Dendritic cell treated with granulocyte-macrophage colony-stimulating factor and Interleukin-4, amounts not matched to agents 40 ng/mL and 50 ng/mL, for 4 days (primary cell): Measurements from ENCODE around the gene PLXNA2.

Experiments
- H3K27ac Mint-ChIP-seq: one replicate; pipeline ENCODE4 v1.8.0; 2022; ENCODE audit warnings: mild to moderate bottlenecking, mixed read lengths
- H3K27me3 Mint-ChIP-seq: one replicate; pipeline ENCODE4 v1.8.0; 2022; ENCODE audit warnings: mild to moderate bottlenecking, mixed read lengths
- H3K36me3 Mint-ChIP-seq: one replicate; pipeline ENCODE4 v1.8.0; 2022; ENCODE audit warnings: low read depth, mixed read lengths
- H3K4me1 Mint-ChIP-seq: one replicate; pipeline ENCODE4 v1.8.0; 2022; ENCODE audit warnings: low read depth, mixed read lengths
- H3K4me3 Mint-ChIP-seq: one replicate; pipeline ENCODE4 v1.8.0; 2022; ENCODE audit warnings: mild to moderate bottlenecking, moderate library complexity, mixed read lengths
- H3K9me3 Mint-ChIP-seq: one replicate; pipeline ENCODE4 v1.8.0; 2022; ENCODE audit warnings: mixed read lengths
- intact Hi-C: fragments of 100-400 bp; cut with micrococcal nuclease; formaldehyde crosslinking; loops from one replicate; pipeline ENCODE4 v1.15.0; 2022

Gene PLXNA2

DNA sequence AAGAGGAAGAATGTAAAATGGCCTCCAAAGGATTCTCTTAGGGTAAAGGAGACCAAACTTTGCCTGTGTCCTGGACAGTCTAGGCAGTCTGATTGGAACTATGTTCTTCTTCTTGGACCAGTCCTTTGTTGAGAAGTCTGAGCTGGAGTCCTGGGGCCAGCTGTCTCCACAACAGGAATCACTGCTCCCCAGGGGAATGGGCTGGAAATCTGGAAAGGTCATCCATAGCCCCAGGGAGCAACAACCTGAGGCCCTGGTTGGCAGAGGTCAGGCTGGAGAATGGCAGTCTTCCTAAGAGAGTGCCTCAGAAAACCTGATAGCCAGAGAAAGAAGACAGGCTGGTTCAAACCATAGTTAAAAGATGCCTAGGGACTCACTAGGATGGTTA, 68.7 kb downstream of the PLXNA2 start:
- intact Hi-C loops = no loop called here
- Mint-ChIP-seq H3K27ac (no peak overlapping the region), H3K36me3 (no peaks in the 10 kb centered on the region), H3K9me3 (no peaks in the 10 kb centered on the region), H3K4me3 (no peak overlapping the region), H3K4me1 (peaks cover 8% of the 10 kb centered on the region), H3K27me3 (peaks cover 3% of the 10 kb centered on the region)

- Mint-ChIP-seq H3K9me3 (no peaks in the 10 kb centered on the region), H3K36me3 (no peaks in the 10 kb centered on the region), H3K27ac (no peak overlapping the region), H3K4me1 (peaks cover 8% of the 10 kb centered on the region), H3K4me3 (no peak overlapping the region), H3K27me3 (peaks cover 6% of the 10 kb centered on the region)
- intact Hi-C loops = no loop called here
Measured at GRCh38 chr1:208174731-208175507, 69.3 kb downstream of the PLXNA2 start.

- Mint-ChIP-seq H3K27ac (no peak overlapping the region), H3K4me3 (no peak overlapping the region), H3K27me3 (peaks cover 8% of the 10 kb centered on the region), H3K36me3 (no peaks in the 10 kb centered on the region), H3K4me1 (peaks cover 8% of the 10 kb centered on the region), H3K9me3 (no peaks in the 10 kb centered on the region)
- intact Hi-C loops = no loop called here
Measured at GRCh38 chr1:208174200-208174599, 70.0 kb downstream of the PLXNA2 start.

DNA sequence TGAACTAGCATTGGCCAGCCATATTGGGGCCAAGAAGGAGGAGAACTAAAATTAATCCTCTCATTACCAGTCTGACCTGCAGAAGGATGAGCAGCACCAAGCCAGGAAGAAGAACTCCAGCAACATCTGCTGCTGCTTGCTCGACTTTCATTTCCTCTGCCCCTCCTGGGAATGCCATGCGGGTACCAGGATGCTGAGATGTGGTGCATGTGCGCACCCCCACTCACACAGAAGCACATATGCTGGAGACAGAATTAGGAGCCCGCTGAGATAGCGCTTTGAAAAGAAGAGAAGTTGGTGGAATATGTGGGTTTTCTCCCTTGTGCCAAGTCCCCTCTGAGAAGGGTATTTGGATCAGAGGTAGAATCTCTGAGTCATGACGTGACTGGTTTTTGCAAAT, 70.4 kb downstream of the PLXNA2 start:
- H3K27me3 Mint-ChIP-seq = peaks cover 8% of the 10 kb centered on the region
- no peaks in the 10 kb centered on the region for H3K36me3 Mint-ChIP-seq
- peaks cover 8% of the 10 kb centered on the region for H3K4me1 Mint-ChIP-seq
- no peak overlapping the region for H3K4me3 Mint-ChIP-seq
- no peak overlapping the region for H3K27ac Mint-ChIP-seq
- intact Hi-C loops = no loop called here
- H3K9me3 Mint-ChIP-seq = no peaks in the 10 kb centered on the region

DNA sequence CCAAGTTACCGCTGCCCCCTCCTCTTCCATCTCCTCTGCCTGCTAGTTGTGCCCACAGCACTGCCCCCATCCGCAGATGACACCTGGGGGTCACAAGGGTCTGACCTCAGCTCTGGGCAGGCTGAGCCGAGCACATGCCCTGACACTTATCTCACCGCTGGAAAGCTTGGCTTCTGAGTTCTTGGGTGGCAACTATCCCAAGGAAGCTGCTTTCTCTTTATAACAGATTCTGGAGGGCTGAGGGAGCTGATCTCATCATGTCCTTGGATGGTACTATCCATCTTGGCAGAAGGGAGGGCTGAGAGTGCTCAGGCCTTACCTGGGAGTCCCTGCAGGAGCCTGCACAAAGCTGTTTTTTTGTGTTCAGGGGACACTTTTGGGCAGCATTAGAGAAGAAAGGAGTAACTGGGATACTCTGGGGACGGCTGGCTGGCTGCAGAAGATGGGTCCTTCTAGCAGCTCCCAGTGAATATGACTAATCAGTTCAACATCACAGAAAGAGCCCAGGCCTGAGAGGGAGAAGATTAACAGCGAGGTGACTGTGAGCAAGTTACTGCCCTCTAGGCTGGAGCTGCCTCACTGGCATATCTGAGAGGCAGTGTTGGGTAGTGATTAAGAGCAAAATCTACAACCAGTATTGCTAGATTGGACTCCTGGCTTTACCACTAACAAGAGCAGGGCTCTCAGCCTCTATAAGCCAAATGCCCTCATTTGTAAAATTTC, 71.6 kb downstream of the PLXNA2 start:
- Mint-ChIP-seq H3K27me3 (peaks cover 8% of the 10 kb centered on the region), H3K9me3 (no peaks in the 10 kb centered on the region), H3K4me1 (peaks cover 8% of the 10 kb centered on the region), H3K27ac (no peak overlapping the region), H3K36me3 (no peaks in the 10 kb centered on the region), H3K4me3 (no peak overlapping the region)
- intact Hi-C loops = no loop called here

- intact Hi-C loops = no loop called here
- peaks cover 8% of the 10 kb centered on the region for H3K27me3 Mint-ChIP-seq
- H3K9me3 Mint-ChIP-seq = no peaks in the 10 kb centered on the region
- H3K4me1 Mint-ChIP-seq = peaks cover 8% of the 10 kb centered on the region
- no peaks in the 10 kb centered on the region for H3K36me3 Mint-ChIP-seq
- H3K4me3 Mint-ChIP-seq = no peak overlapping the region
- no peak overlapping the region for H3K27ac Mint-ChIP-seq
Measured at GRCh38 chr1:208171616-208172422, 72.4 kb downstream of the PLXNA2 start.

DNA sequence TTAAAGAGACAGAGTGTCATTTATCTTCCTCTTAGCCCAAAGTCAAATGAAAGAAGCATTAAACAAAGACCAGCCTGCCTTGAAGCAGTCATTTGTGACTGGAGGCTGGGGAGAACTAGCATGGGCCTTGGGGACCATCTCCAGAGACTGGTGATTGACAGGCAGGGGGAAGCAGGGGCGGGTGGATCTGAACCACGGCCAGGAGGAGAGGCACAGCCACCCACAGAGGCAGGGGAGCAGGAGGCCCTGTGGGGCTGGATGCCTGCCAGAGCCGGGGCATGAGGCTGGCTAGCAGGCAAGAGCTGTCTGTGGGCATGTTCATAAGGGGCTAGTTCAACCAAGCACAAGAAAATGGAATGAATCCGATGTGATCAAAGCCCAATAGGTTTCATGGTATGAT, 73.9 kb downstream of the PLXNA2 start:
- Mint-ChIP-seq H3K4me1 (peaks cover 8% of the 10 kb centered on the region), H3K36me3 (no peaks in the 10 kb centered on the region), H3K27ac (no peak overlapping the region), H3K27me3 (peaks cover 20% of the 10 kb centered on the region), H3K9me3 (no peaks in the 10 kb centered on the region), H3K4me3 (no peak overlapping the region)
- intact Hi-C loops = no loop called here

DNA sequence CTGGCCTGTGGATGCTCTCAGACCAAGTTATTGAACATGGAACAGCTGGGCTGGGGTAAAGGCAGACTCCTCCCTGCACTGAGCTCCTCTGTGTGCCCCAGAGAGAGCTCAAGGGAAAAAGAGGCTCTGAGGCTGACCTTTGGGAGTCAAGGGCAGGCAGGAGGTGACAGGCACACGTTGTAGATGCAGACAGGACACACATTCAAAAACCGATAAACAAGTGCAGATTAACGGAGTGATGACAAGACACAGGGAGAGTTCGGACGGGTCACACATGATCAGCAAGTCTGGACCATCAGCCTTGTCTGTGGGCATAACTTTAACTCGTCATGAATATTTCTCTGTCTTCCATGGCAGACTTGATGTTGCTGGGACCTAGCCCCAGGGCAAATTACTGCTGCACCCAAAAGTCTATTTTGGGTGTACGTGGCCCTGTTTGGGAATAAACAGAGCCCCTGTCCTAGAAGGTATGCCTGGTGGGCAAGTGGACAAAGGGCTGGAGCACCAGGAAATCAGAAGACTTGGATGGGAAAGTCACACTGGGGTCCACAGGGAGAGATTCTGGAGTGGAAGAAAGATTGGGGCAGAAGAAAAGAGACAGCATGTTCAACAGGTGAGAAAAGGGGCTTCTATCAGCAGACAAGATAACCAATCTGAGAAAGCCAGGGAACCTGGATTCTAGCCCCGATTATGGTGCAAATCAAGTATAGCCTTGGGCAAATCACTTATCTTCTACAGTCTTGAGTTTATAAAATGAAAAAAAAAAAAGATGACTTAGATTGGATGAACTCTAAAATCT, 74.9 kb downstream of the PLXNA2 start:
- no peak overlapping the region for H3K27ac Mint-ChIP-seq
- peaks cover 30% of the 10 kb centered on the region for H3K27me3 Mint-ChIP-seq
- no peaks in the 10 kb centered on the region for H3K9me3 Mint-ChIP-seq
- H3K4me3 Mint-ChIP-seq = no peak overlapping the region
- H3K4me1 Mint-ChIP-seq = peaks cover 8% of the 10 kb centered on the region
- intact Hi-C loops = no loop called here
- no peaks in the 10 kb centered on the region for H3K36me3 Mint-ChIP-seq

- peaks cover 46% of the 10 kb centered on the region for H3K27me3 Mint-ChIP-seq
- intact Hi-C loops = no loop called here
Measured at GRCh38 chr1:208167261-208167869, 76.8 kb downstream of the PLXNA2 start.

DNA sequence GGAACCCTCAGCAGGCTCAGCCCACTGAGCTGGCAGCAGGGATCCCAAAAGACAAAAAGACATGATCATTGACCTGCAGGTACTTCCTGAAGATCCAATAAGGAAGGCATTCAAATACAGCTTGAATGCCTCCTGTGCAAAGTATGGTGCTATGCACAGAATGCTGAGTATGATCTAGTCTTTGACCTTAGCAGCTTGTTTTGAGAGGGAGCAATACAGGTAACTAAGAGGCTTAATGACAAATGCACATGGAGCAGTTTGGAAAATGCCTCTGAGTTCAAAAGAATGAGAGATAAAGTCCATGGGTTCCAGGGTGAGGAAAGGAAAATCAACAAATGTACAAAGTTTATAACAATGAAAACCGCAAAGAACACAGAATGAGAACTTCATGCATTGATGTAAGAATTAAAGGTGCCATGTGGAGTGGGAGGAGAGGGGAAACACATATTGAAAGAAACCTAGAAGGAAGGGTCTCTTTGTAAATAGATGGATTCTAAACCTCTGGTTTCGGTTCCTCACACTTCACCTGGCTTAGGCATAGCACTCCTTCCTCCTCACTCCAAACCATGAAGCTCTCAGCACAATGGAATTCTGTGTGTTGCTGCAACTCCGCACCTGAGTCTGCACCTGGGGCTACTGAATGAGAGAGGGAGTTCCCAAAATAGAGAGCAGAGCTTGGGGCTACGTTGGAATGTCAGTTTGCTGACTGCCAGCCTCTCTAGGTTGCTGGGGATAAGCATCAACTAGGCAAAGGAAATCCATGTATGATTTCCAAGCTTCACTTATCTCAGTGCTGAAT, 77.6 kb downstream of the PLXNA2 start:
- no peaks in the 10 kb centered on the region for H3K36me3 Mint-ChIP-seq
- intact Hi-C loops = no loop called here
- H3K9me3 Mint-ChIP-seq = no peaks in the 10 kb centered on the region
- H3K27me3 Mint-ChIP-seq = peaks cover 49% of the 10 kb centered on the region
- H3K4me3 Mint-ChIP-seq = no peak overlapping the region
- H3K27ac Mint-ChIP-seq = no peak overlapping the region
- H3K4me1 Mint-ChIP-seq = no peaks in the 10 kb centered on the region

More at GRCh38 chr1:208167261-208167869, 76.8 kb downstream of the PLXNA2 start:
- H3K4me3 Mint-ChIP-seq = no peak overlapping the region
- H3K27ac Mint-ChIP-seq = no peak overlapping the region
- H3K9me3 Mint-ChIP-seq = no peaks in the 10 kb centered on the region
- no peaks in the 10 kb centered on the region for H3K36me3 Mint-ChIP-seq
- peaks cover 6% of the 10 kb centered on the region for H3K4me1 Mint-ChIP-seq

DNA sequence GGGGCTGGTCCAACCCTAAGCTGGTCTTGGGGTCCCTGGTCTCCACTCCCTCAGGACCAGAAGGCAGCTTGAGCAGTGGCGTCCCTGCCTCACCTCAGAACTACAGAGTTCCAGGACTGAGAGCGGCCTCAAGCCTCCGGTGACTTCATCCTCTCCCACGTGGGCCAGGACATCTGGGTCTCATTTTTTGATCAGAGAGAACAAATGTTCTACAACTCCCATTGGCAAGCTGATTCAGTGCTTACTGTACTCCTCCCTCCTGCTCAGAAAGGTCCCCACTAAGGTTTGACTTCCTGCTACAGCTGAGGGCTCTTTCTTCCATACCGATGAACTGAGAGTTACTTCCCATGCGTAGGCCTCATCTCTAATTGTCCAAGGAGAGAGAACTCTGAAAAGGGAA, 78.5 kb downstream of the PLXNA2 start:
- Mint-ChIP-seq H3K4me1 (no peaks in the 10 kb centered on the region), H3K36me3 (no peaks in the 10 kb centered on the region), H3K4me3 (no peak overlapping the region), H3K27me3 (peaks cover 49% of the 10 kb centered on the region), H3K9me3 (no peaks in the 10 kb centered on the region), H3K27ac (no peak overlapping the region)
- intact Hi-C loops = no loop called here

DNA sequence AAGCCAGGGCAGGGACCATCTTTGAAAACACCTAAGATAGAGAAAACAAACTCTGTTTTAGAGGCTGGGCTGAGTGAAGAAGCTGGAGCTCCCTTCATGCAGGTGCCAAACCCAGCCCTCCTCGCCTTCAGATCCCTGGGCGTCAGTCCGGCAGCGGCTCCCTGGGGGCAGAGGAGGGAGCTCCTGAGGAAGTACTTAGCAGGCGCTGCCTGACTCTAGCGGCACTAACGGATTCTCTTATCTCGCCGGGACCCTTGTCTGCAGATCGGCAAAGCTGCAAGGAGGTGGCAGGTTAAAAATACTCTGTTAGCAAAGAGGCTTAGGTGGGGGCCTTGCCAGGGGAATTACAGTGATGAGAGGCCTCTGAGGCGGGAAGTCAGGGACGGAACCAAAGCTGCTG, 79.6 kb downstream of the PLXNA2 start:
- Mint-ChIP-seq H3K4me3 (no peak overlapping the region), H3K36me3 (no peaks in the 10 kb centered on the region), H3K9me3 (no peaks in the 10 kb centered on the region), H3K27ac (no peak overlapping the region), H3K27me3 (peaks cover 47% of the 10 kb centered on the region), H3K4me1 (peaks cover 3% of the 10 kb centered on the region)
- intact Hi-C loops = no loop called here

- Mint-ChIP-seq H3K27me3 (peaks cover 47% of the 10 kb centered on the region), H3K27ac (no peak overlapping the region), H3K4me1 (peaks cover 8% of the 10 kb centered on the region), H3K36me3 (no peaks in the 10 kb centered on the region), H3K9me3 (no peaks in the 10 kb centered on the region), H3K4me3 (no peak overlapping the region)
- intact Hi-C loops = no loop called here
Measured at GRCh38 chr1:208163539-208163938, 80.6 kb downstream of the PLXNA2 start.
